Measurements from ENCODE around the gene CA5A.

DNA sequence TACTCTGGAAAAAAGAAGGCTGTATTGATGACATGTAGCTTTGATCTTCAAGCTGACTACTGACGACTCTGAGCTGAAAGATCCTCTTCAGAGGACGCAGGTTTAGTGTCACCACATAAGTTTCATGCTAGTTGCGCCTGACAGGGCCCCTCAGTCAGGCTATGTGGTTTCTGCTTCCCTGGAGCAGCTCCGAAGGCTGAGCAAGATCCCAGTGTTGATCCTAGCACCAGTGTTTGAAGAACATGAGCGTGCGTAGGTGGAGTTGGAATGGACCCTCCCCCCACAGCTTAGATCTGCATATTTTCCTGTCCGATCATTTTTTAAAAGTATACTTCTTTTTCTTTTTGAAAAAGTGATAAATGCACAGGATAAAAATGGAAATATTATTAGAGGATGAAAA, 32.2 kb upstream of the CA5A start:
- TF ChIP-seq EZH2phosphoT487 (IDR thresholded peaks at IDR 0.05; ENCODE audit: low read depth) = no peak
- TF ChIP-seq CTCF (IDR thresholded peaks at IDR 0.05; ENCODE audit: low read depth, low read length) = no peak

Measured in OCI-LY3 (cell line).